ENCODE data around the gene SLC22A17.

Gene SLC22A17

DNA sequence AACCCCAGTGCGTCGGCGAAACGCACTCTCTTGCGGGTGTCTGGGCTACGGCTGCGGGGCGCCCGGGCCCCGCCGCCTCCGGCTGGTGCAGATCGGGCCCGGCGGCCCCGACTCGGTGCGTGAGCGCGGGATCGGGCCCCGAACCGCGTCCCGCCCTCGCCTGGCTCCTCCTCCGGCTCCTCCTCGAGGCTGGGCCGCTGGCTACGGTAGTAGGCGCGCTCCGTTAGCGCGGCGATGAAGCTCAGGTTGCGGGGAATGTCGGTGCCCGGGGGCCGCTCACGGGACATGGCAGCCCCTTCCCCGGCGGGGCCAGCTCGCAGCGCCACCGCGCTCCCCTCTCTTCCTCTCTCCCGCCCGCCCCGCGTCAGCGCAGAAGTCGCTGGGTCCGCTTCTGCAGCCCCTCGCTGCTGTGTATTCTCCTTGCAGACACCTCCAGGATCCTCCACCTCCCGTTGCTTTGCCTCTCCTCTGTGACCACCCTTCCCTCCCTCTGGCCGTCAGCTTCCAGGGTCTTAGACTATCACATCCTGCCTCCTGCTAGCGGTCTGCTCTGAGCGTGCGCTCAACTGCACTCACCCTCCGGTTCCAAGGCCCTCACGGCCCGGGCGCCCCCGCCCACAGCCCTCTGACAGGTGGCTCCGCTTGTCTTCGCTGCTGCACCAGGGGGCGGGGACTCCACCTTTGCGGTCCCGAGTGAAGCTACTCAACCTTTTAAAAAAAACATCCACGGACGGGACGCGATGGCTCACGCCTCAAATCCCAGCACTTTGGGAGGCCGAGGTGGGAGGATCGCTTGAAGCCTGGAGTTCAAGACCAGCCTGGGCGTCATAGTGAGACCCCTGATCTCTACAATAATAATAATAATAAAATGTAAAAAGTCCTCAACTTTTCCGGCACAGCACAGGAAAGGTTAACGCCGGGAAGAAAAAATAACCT is 50.1 kb downstream of the SLC22A17 start, which contains the start of gene PPP1R3E:
Gene PPP1R3E (minus strand): TSS at position 570 of the 936 bp plus-strand sequence. CDS start 283 bp downstream, at position 287.
- DNase-seq = peak; percentile 87

GRCh38 chr14:23301969-23302289 is 50.8 kb downstream of the SLC22A17 start:
- no peak for DNase-seq

DNA sequence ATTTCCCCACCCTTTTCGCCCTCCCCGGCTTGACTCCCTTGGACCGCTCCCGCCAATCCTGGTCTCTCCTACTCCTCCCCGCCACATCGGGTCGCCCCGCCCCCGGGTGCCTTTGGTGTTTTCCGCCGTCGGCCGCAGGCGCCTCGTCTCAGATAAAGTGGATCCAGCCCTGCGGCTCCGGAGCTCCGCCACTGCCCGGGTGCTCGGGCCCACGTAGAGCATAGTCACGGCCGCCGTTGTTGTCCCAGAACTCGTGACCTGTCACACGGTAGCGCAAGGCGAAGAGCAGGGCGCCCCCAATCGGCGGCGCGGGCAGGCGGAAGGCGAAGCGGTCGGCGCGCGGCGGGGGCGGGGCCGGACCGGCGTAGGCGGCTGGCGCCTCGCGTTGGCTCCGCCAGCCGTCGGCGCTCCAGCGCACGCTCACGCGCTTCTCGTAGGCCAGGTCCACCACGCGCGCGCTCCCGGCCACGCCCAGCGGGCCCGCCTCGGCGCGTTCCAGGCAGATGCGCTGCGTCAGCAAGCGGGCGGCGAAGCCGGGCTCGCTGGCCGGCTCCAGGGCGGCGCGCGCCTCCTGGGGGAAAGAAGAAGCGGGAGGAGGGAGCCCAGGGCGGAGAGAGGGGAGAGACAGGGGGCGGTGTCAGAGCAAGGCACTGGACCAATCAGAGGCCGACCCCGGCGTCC is 51.3 kb downstream of the SLC22A17 start:
- peak; percentile 98 for DNase-seq

DNA sequence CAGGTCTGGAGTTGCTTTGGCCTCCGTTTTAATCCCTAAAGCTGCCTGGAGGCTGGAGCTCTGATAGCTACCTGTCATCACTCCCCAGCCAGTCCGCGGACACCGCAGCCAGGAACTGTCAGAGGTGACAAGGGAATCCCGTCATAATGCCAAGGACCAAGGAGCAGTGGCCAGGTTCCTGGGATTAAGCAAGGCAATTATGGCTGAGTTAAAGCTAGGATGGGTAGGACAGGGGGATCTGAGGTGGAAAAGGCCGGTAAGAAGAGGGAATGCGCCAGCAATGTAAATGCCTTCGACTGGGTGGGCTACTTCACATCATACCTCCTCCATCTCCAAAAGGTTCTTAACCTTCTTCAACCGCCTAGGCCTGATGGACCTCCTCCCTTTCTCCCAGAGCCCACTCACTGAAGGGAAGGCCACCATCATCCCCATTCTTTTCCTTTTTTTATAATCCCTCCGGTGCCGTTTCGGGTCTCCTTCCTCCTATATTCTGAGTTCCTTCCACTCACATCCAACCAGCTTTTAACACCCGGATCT is 51.9 kb downstream of the SLC22A17 start:
- DNase-seq = no peak

- no peak for DNase-seq
Observed at GRCh38 chr14:23299986-23300686, 52.6 kb downstream of the SLC22A17 start.

GRCh38 chr14:23299211-23299957 is 53.3 kb downstream of the SLC22A17 start:
- DNase-seq = peak; percentile 23

DNA sequence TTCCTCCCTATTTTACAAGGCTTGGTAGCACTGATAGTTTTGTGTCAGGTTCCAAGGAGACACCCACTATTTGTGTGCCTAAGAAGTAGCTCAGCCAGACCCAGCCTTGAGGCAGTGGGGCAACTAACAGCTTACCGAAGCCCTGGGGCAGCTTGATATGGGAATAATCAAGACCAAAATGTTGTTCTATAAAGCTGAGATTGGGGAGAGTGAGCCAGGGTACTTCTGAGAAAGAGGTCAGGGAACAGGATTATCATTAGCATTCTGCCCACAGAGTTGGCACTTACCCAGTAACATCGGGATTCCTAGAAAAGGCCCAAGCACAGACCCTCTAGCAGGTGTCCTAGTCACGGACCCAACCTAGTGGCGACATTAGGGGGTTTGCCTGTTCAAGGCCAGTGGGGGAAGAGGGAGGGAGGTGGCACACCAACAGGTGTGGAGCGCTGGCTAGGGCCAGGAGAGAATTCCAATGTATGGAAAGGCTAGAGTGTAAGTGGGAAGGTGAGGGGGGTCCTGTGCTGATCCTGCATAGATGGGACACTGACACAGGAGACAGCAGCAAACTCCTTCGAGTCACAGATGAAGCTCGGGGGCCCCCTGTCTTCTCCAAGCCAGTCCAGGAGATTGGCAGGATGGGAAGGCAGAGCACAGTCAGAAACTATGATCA is 54.9 kb downstream of the SLC22A17 start:
- DNase-seq = no peak

GRCh38 chr14:23297096-23297495 is 55.6 kb downstream of the SLC22A17 start:
- DNase-seq = no peak
